ENCODE measurements around the gene DGCR6.
"Not testable (repeated sequence)": the region's sequence is repeated elsewhere in the genome, so short reads cannot be mapped to it uniquely, and the experiment has no call there.

GRCh38 chr22:18934688-18935087, 28.6 kb downstream of the DGCR6 start:
- not testable (repeated sequence) for TF ChIP-seq CTCF, POLR2A, EP300 (IDR thresholded peaks at IDR 0.05)
